ENCODE data around the gene C1QL4.

DNA sequence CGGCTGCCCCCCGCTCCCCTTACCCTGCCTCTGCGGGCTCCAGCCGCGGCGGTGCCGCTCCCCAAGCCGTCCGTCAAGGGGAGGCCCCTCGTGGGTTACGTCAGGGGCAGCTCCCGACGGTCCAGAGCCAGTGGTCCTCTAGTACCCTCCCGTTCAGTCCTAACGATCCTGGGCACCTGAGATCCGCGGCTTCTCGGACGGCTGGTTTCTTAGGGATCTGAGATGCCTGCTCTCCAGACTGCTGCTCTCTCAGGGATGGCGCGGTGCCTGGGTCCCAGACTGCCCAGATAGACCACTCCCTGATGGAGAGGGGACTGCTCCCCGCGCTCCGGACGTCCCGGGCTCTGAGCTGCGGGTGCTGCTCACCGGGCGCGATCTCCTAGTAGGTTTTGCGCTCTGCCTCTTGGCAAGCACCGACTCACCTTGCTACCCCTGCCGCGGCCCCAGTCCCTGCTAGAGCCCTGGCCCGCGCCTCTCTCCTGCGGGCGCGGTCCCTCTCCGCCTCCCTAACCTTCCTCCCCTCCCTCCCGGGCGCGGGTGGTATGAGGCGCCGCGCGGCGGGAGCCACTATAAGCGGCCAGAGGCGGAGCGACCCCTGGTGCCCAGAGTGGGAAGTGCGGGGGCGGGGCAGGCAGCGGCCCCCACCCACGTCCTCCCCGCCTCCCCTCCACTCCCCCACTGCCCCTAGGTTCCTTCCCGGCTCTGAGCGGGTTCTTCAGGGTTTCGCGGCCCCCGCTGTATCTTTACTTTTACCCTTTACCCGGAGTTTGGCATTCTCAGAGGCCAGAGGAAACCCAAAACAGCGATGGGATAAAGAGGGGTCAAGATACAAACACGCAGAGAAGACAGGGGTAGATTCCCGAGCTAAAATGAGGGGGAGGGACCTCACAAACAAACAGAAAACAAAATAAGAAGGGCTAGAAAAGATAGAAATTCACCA, at the start of gene C1QL4:
- TF ChIP-seq OSR1 (CRISPR knock-in tag; IDR thresholded peaks at IDR 0.05): no peak
- TF ChIP-seq SNAI2 (CRISPR knock-in tag; IDR thresholded peaks at IDR 0.05): no peak
- TF ChIP-seq, protein P1, sequence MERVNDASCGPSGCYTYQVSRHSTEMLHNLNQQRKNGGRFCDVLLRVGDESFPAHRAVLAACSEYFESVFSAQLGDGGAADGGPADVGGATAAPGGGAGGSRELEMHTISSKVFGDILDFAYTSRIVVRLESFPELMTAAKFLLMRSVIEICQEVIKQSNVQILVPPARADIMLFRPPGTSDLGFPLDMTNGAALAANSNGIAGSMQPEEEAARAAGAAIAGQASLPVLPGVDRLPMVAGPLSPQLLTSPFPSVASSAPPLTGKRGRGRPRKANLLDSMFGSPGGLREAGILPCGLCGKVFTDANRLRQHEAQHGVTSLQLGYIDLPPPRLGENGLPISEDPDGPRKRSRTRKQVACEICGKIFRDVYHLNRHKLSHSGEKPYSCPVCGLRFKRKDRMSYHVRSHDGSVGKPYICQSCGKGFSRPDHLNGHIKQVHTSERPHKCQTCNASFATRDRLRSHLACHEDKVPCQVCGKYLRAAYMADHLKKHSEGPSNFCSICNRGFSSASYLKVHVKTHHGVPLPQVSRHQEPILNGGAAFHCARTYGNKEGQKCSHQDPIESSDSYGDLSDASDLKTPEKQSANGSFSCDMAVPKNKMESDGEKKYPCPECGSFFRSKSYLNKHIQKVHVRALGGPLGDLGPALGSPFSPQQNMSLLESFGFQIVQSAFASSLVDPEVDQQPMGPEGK (CRISPR knock-in tag; IDR thresholded peaks at IDR 0.05; ENCODE audit: borderline replicate concordance): no peak
- no peak for TF ChIP-seq PPARA (CRISPR knock-in tag; IDR thresholded peaks at IDR 0.05; ENCODE audit: borderline replicate concordance)
- TF ChIP-seq, protein P2, sequence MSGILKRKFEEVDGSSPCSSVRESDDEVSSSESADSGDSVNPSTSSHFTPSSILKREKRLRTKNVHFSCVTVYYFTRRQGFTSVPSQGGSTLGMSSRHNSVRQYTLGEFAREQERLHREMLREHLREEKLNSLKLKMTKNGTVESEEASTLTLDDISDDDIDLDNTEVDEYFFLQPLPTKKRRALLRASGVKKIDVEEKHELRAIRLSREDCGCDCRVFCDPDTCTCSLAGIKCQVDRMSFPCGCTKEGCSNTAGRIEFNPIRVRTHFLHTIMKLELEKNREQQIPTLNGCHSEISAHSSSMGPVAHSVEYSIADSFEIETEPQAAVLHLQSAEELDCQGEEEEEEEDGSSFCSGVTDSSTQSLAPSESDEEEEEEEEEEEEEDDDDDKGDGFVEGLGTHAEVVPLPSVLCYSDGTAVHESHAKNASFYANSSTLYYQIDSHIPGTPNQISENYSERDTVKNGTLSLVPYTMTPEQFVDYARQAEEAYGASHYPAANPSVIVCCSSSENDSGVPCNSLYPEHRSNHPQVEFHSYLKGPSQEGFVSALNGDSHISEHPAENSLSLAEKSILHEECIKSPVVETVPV (CRISPR knock-in tag; IDR thresholded peaks at IDR 0.05): no peak
- TF ChIP-seq ARNTL (CRISPR knock-in tag; IDR thresholded peaks at IDR 0.05; ENCODE audit: borderline replicate concordance, low read depth): no peak
- no peak for TF ChIP-seq ZNF8 (CRISPR knock-in tag; IDR thresholded peaks at IDR 0.05)
- no peak for TF ChIP-seq ESRRG (CRISPR knock-in tag; IDR thresholded peaks at IDR 0.05)
- TF ChIP-seq CSDC2 (CRISPR knock-in tag; IDR thresholded peaks at IDR 0.05): no peak
- no peak for TF ChIP-seq GLIS3 (CRISPR knock-in tag; IDR thresholded peaks at IDR 0.05)
- no peak for TF ChIP-seq ZNF565 (CRISPR knock-in tag; conservative IDR thresholded peaks at IDR 0.05; ENCODE audit: low read depth)
- no peak for TF ChIP-seq RARB (CRISPR knock-in tag; IDR thresholded peaks at IDR 0.05)
- no peak for TF ChIP-seq ZC3H10 (CRISPR knock-in tag; IDR thresholded peaks at IDR 0.05)

Measured in SK-N-SH treated with all-trans-retinoic acid at 6 μM for 48 hours (cell line).